Liver (tissue), 3 donors: Measurements from ENCODE around the gene CYSLTR2.

Experiments used
- CTCF ChIP-seq: fragments of 150-350 bp; IDR thresholded peaks from 2 replicates; pipeline ENCODE4 v1.5.1; 2017; ENCODE audit warnings: improper control_type of control experiment, low read depth, low read length; ENCODE audit not compliant: missing input control
- GABPA ChIP-seq, 2 donors: IDR thresholded peaks in 1 of 2; conservative IDR thresholded peaks in 1 of 2; 2 replicates each; pipeline ENCODE4 v1.6.1; 2016; ENCODE audit warnings: antibody characterized with exemption in 2 of 2, mild to moderate bottlenecking in 1 of 2, moderate library complexity in 1 of 2
- JUND ChIP-seq, 2 donors: IDR thresholded peaks; 2 replicates each; pipeline ENCODE4 v1.6.1; 2016; ENCODE audit warnings: antibody characterized with exemption in 2 of 2
- MAX ChIP-seq: IDR thresholded peaks from 2 replicates; pipeline ENCODE4 v1.6.1; 2016; ENCODE audit warnings: antibody characterized with exemption
- SP1 ChIP-seq: IDR thresholded peaks from 2 replicates; pipeline ENCODE4 v1.6.1; 2018; ENCODE audit warnings: antibody characterized with exemption, mild to moderate bottlenecking
- TAF1 ChIP-seq: conservative IDR thresholded peaks from 2 replicates; pipeline ENCODE4 v1.6.1; 2016; ENCODE audit warnings: antibody characterized with exemption, mild to moderate bottlenecking
- YY1 ChIP-seq: IDR thresholded peaks from 2 replicates; pipeline ENCODE4 v1.6.1; 2016; ENCODE audit warnings: antibody characterized with exemption, mild to moderate bottlenecking
- ZBTB33 ChIP-seq: IDR thresholded peaks from 2 replicates; pipeline ENCODE4 v1.6.1; 2016; ENCODE audit warnings: antibody characterized with exemption
- donor health status: healthy.
- donor health status: healthy.

- TF ChIP-seq CTCF: no peak
- TF ChIP-seq YY1: no peak
- no peak for TF ChIP-seq JUND (IDR thresholded peaks at IDR 0.05)
- TF ChIP-seq ZBTB33: no peak
- TF ChIP-seq GABPA (IDR thresholded peaks at IDR 0.05 in 1 of 2, conservative IDR thresholded peaks at IDR 0.05 in 1 of 2): no peak
- TF ChIP-seq MAX: no peak
- no peak for TF ChIP-seq TAF1
- no peak for TF ChIP-seq SP1
These were observed 7.4 kb downstream of the CYSLTR2 start for GRCh38 chr13:48661107-48661506.
